Neural cell (in vitro differentiated cells): ENCODE measurements around the gene ZNF618. TPM values are rescaled to one million over a fixed set of nuclear protein-coding genes. Genes with fewer than 3 reads are reported as not detected.

ENCODE experiments used
- H2AFZ ChIP-seq: fragments of 200-600, 300-800 bp; sonication (generic), shearing (Covaris generic); 2 replicates; pipeline ENCODE4 v1.6.0; 2014; ENCODE audit warnings: low read depth, mild to moderate bottlenecking, antibody characterized with exemption, low read length, moderate library complexity
- H3F3A ChIP-seq: fragments of 200-600 bp; shearing (Covaris generic); 2 replicates; pipeline ENCODE4 v1.6.1; 2016; ENCODE audit warnings: mild to moderate bottlenecking, moderate library complexity, mixed read lengths, antibody characterized with exemption, low read length; ENCODE audit not compliant: insufficient read depth, poor library complexity, severe bottlenecking
- H3K27ac ChIP-seq: fragments of 200-600, 300-800 bp; sonication (generic), shearing (Covaris generic); 2 replicates; pipeline ENCODE4 v1.5.1; 2014; ENCODE audit warnings: mild to moderate bottlenecking, low read length, moderate library complexity
- H3K27me3 ChIP-seq: fragments of 300-800, 200-600 bp; sonication (generic), shearing (Covaris generic); 2 replicates; pipeline ENCODE4 v1.6.0; 2014; ENCODE audit warnings: mild to moderate bottlenecking, low read depth, low read length, moderate library complexity; ENCODE audit not compliant: insufficient read depth
- H3K36me3 ChIP-seq: fragments of 300-800, 200-600 bp; sonication (generic), shearing (Covaris generic); 2 replicates; pipeline ENCODE4 v1.5.1; 2014; ENCODE audit warnings: mild to moderate bottlenecking, antibody characterized with exemption, low read length, moderate library complexity; ENCODE audit not compliant: insufficient read depth
- H3K4me2 ChIP-seq: fragments of 300-800, 200-600 bp; sonication (generic), shearing (Covaris generic); 2 replicates; pipeline ENCODE4 v1.6.0; 2014; ENCODE audit warnings: mild to moderate bottlenecking, low read length
- H3K4me3 ChIP-seq: fragments of 300-800, 200-600 bp; sonication (generic), shearing (Covaris generic); 2 replicates; pipeline ENCODE4 v1.5.1; 2014; ENCODE audit warnings: mild to moderate bottlenecking, low read length, moderate library complexity
- H3K79me2 ChIP-seq: fragments of 200-600 bp; shearing (Covaris generic); replicated peaks from 2 replicates; pipeline ENCODE4 v1.6.0; 2014; ENCODE audit warnings: mild to moderate bottlenecking, low read length, moderate library complexity; ENCODE audit not compliant: insufficient read depth
- H3K9ac ChIP-seq: fragments of 300-800, 200-600 bp; sonication (generic), shearing (Covaris generic); 2 replicates; pipeline ENCODE4 v1.6.1; 2016; ENCODE audit warnings: mild to moderate bottlenecking, low read length, mixed read lengths
- H3K9me2 ChIP-seq: fragments of 200-600 bp; shearing (Covaris generic); 2 replicates; pipeline ENCODE4 v1.6.1; 2016; ENCODE audit warnings: mild to moderate bottlenecking, low read length, mixed read lengths; ENCODE audit not compliant: insufficient read depth
- H3K9me3 ChIP-seq: fragments of 200-600, 300-800 bp; sonication (generic), shearing (Covaris generic); 2 replicates; pipeline ENCODE4 v1.6.1; 2016; ENCODE audit warnings: mild to moderate bottlenecking, mixed run types, low read length, moderate library complexity, mixed read lengths
- H4K20me1 ChIP-seq: fragments of 200-600 bp; shearing (Covaris generic); 2 replicates; pipeline ENCODE4 v1.6.1; 2016; ENCODE audit warnings: mild to moderate bottlenecking, mixed run types; ENCODE audit not compliant: insufficient read depth
- EP300 ChIP-seq: fragments of 450-650 bp; conservative IDR thresholded peaks from 2 replicates; pipeline ENCODE4 v1.6.1; 2014; ENCODE audit warnings: antibody characterized with exemption, mild to moderate bottlenecking, moderate library complexity; ENCODE audit not compliant: poor library complexity, severe bottlenecking
- EZH2 ChIP-seq: fragments of 200-600, 300-800 bp; shearing (Covaris generic), sonication (generic); IDR thresholded peaks from 2 replicates; pipeline ENCODE4 v1.6.1; 2014; ENCODE audit warnings: antibody characterized with exemption, low read length, borderline replicate concordance, mild to moderate bottlenecking; ENCODE audit not compliant: insufficient read depth, poor library complexity, severe bottlenecking
- MXI1 ChIP-seq: fragments of 450-650 bp; conservative IDR thresholded peaks from 2 replicates; pipeline ENCODE4 v1.6.1; 2014; ENCODE audit warnings: antibody characterized with exemption, mild to moderate bottlenecking; ENCODE audit not compliant: poor library complexity, severe bottlenecking
- POLR2AphosphoS5 ChIP-seq: IDR thresholded peaks from 2 replicates; pipeline ENCODE4 v1.6.1; 2012
- RAD21 ChIP-seq: fragments of 450-650 bp; conservative IDR thresholded peaks from 2 replicates; pipeline ENCODE4 v1.6.1; 2014; ENCODE audit warnings: antibody characterized with exemption, mild to moderate bottlenecking, moderate library complexity
- SMC3 ChIP-seq: fragments of 450-650 bp; conservative IDR thresholded peaks from 2 replicates; pipeline ENCODE4 v1.6.1; 2014; ENCODE audit warnings: antibody characterized with exemption, mild to moderate bottlenecking, moderate library complexity; ENCODE audit not compliant: poor library complexity
- TAF1 ChIP-seq: IDR thresholded peaks from 2 replicates; pipeline ENCODE4 v1.6.1; 2012; ENCODE audit warnings: low read depth
- polyA plus RNA-seq: library from polyadenylated mRNA; depleted of rRNA; stranded (reverse); fragments of >200 nt; gene quantifications from 2 replicates; pipeline ENCODE4 v1.2.3, GENCODE V29; 2014
- TF ChIP-seq, protein P1 (sequence below): IDR thresholded peaks from 2 replicates; pipeline ENCODE4 v1.6.1; 2012; ENCODE audit warnings: borderline replicate concordance
- TF ChIP-seq, protein P2 (sequence below): fragments of 450-650 bp; IDR thresholded peaks from 2 replicates; pipeline ENCODE4 v1.5.1; 2014; ENCODE audit warnings: antibody characterized with exemption, mild to moderate bottlenecking, moderate library complexity; ENCODE audit not compliant: poor library complexity, severe bottlenecking

ZNF618 gene
- polyA plus RNA-seq, 1 donor from 2014 or later, result 7.1 TPM

DNA sequence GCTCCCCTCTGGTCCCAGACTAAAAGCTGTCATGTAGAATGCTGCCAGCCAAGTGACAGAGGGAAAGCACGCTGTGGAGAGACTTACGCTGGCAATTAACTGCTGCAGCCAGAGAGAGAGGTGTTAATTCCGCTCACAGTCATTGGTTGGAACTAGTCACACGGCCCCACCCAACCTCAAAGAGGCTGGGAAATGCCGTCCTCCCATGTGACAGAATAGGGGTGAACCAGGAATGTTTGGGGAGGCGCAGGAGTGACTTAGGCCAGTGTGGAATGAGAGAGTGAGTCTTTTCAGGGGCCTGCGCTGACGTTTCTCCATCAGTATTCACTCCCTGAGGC, 114.4 kb downstream of the ZNF618 start:
- no peak overlapping the region for H2AFZ ChIP-seq
- no peaks in the 10 kb centered on the region for H4K20me1 ChIP-seq
- H3K27me3 ChIP-seq, result no peaks in the 10 kb centered on the region
- H3K9ac ChIP-seq, result no peak overlapping the region
- H3K9me3 ChIP-seq, result no peaks in the 10 kb centered on the region
- H3K27ac ChIP-seq, result no peak overlapping the region
- H3F3A ChIP-seq, result no peaks in the 10 kb centered on the region
- no peak for TF ChIP-seq EP300
- TF ChIP-seq SMC3, result no peak
- TF ChIP-seq, protein P1, sequence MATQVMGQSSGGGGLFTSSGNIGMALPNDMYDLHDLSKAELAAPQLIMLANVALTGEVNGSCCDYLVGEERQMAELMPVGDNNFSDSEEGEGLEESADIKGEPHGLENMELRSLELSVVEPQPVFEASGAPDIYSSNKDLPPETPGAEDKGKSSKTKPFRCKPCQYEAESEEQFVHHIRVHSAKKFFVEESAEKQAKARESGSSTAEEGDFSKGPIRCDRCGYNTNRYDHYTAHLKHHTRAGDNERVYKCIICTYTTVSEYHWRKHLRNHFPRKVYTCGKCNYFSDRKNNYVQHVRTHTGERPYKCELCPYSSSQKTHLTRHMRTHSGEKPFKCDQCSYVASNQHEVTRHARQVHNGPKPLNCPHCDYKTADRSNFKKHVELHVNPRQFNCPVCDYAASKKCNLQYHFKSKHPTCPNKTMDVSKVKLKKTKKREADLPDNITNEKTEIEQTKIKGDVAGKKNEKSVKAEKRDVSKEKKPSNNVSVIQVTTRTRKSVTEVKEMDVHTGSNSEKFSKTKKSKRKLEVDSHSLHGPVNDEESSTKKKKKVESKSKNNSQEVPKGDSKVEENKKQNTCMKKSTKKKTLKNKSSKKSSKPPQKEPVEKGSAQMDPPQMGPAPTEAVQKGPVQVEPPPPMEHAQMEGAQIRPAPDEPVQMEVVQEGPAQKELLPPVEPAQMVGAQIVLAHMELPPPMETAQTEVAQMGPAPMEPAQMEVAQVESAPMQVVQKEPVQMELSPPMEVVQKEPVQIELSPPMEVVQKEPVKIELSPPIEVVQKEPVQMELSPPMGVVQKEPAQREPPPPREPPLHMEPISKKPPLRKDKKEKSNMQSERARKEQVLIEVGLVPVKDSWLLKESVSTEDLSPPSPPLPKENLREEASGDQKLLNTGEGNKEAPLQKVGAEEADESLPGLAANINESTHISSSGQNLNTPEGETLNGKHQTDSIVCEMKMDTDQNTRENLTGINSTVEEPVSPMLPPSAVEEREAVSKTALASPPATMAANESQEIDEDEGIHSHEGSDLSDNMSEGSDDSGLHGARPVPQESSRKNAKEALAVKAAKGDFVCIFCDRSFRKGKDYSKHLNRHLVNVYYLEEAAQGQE, result no peak
- no peak for TF ChIP-seq MXI1
- TF ChIP-seq EZH2, result no peak
- no peak for TF ChIP-seq TAF1
- no peak for TF ChIP-seq POLR2AphosphoS5
- TF ChIP-seq RAD21, result no peak
- no peak overlapping the region for H3K4me2 ChIP-seq
- H3K79me2 ChIP-seq, result no peaks in the 10 kb centered on the region
- peaks cover 11% of the 10 kb centered on the region for H3K36me3 ChIP-seq
- H3K9me2 ChIP-seq, result no peaks in the 10 kb centered on the region
- no peak overlapping the region for H3K4me3 ChIP-seq

DNA sequence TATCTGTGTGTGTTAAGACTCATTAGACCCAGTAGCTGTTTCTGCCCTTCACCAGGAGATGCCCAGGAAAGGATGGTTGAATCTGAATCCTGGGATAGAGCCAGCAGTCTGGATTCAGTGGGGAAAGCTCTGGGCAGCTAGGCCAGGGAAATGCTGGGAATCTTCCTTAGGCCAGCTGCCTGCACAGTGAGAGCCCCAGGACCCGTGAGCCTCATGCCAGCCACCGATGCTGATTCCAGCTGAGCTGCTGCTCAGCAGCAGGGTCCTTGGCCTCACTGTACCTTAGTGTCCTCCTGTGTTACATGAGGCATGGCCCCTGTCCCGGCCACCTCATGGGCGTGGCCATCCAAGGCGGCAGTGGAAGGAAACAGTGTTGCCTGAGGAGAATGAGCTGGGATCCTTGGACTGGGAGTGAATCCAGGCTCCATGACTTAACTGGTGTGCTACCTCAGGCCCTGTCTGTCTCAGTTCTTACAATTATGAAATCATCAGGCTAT, 114.9 kb downstream of the ZNF618 start:
- Histone ChIP-seq H3K4me2 (no peak overlapping the region), H3K9me3 (no peaks in the 10 kb centered on the region), H4K20me1 (no peaks in the 10 kb centered on the region), H2AFZ (no peak overlapping the region), H3K9ac (no peak overlapping the region), H3K79me2 (no peaks in the 10 kb centered on the region), H3K9me2 (no peaks in the 10 kb centered on the region), H3K27me3 (no peaks in the 10 kb centered on the region), H3F3A (no peaks in the 10 kb centered on the region), H3K4me3 (no peak overlapping the region), H3K36me3 (peaks cover 11% of the 10 kb centered on the region), H3K27ac (no peak overlapping the region)
- TF ChIP-seq MXI1 (no peak), RAD21 (no peak), SMC3 (no peak)

DNA sequence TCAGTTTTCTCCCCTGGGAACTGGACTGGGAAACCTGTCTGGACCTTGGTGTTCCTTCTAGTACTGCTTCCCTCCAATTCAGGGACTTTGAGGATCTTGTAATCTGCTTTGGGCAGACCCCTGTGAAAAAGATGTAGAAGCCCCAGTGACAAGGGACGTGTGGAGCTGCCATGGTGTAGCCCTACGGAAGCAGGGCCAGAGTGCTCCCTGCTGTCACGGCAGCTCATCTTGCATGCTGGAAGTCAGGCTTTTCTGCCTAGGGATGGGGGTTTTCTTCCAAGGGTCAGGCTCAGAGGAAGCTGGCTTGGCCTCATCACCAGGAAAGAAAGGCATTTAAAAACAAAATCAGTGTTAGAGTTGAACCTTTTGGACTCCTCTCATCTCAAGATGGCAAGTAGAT, 115.6 kb downstream of the ZNF618 start:
- Histone ChIP-seq H3K9ac (no peak overlapping the region), H3K9me3 (no peaks in the 10 kb centered on the region), H3F3A (no peaks in the 10 kb centered on the region), H3K27me3 (no peaks in the 10 kb centered on the region), H3K27ac (no peak overlapping the region), H4K20me1 (no peaks in the 10 kb centered on the region), H3K4me3 (no peak overlapping the region), H3K4me2 (no peak overlapping the region), H3K36me3 (peaks cover 11% of the 10 kb centered on the region), H3K9me2 (no peaks in the 10 kb centered on the region), H3K79me2 (no peaks in the 10 kb centered on the region), H2AFZ (no peak overlapping the region)
- no peak for TF ChIP-seq EP300
- no peak for TF ChIP-seq MXI1
- no peak for TF ChIP-seq RAD21
- no peak for TF ChIP-seq TAF1
- TF ChIP-seq, protein P2, sequence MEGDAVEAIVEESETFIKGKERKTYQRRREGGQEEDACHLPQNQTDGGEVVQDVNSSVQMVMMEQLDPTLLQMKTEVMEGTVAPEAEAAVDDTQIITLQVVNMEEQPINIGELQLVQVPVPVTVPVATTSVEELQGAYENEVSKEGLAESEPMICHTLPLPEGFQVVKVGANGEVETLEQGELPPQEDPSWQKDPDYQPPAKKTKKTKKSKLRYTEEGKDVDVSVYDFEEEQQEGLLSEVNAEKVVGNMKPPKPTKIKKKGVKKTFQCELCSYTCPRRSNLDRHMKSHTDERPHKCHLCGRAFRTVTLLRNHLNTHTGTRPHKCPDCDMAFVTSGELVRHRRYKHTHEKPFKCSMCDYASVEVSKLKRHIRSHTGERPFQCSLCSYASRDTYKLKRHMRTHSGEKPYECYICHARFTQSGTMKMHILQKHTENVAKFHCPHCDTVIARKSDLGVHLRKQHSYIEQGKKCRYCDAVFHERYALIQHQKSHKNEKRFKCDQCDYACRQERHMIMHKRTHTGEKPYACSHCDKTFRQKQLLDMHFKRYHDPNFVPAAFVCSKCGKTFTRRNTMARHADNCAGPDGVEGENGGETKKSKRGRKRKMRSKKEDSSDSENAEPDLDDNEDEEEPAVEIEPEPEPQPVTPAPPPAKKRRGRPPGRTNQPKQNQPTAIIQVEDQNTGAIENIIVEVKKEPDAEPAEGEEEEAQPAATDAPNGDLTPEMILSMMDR, result no peak
- TF ChIP-seq SMC3, result no peak
- no peak for TF ChIP-seq EZH2
- TF ChIP-seq, protein P1, result no peak
- no peak for TF ChIP-seq POLR2AphosphoS5
